Raji (cell line): ENCODE results near the gene SNTA1.
A peak's percentile ranks its signal among the peaks of the same experiment; 100 is the strongest.

Experiments
- POLR2A ChIP-seq: IDR thresholded peaks from 2 replicates; pipeline ENCODE4 v1.6.1; 2011; ENCODE audit warnings: low read depth, low read length, control low read depth; ENCODE audit not compliant: insufficient read depth

The SNTA1 gene

DNA sequence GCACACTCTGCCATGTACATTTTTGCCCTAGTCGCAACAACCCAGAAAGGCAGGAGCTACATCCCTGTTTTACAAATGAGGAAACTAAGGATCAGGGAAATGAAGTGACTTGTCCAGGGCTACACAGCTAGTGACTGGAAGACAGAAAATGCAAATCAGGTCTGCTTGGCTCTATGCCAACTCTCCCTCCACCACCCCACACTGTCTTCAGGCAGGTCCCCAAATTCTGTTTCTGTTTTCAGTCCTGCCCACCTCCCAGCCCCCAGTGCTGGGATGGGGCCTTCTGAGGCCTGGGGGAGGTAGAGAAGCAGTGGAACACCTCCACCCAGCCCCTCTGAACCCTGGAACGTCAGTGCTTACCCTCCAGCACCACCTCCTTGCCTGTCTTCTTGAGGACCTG lies 5.1 kb downstream of the SNTA1 start:
- no peak for TF ChIP-seq POLR2A

DNA sequence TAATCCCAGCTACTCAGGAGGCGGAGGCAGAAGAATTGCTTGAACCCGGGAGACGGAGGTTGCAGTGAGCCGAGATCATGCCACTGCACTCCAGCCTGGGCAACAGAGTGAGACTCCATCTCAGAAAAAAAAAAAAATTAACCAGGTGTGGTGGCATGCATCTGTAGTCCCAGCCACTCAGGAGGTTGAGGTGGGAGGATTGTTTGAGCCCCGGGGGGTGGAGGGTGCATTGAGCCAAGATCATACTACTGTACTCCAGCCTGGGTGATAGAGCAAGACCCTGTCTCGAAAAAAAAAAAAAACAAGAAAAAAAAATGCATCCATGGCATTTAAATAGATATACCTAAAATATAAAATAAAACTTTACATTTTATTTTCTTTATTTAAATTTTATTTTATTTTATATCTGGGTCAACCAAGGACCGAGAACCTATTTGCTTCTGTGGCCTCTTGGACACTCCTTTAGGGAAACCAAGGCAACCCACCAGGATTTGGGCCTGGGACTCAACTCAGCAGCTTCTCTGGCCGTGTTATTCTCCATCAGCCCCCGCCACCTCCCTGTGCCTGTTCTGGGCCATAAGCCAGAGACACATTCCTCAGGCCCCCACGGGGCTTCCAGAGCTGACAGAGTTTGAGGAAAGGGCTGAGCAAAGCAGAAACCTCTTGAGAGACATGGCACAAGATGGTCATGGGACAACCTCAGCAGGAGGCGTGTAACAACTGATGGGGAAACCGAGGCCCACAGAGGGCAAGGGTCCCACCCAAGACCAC lies 6.2 kb downstream of the SNTA1 start:
- TF ChIP-seq POLR2A = no peak

DNA sequence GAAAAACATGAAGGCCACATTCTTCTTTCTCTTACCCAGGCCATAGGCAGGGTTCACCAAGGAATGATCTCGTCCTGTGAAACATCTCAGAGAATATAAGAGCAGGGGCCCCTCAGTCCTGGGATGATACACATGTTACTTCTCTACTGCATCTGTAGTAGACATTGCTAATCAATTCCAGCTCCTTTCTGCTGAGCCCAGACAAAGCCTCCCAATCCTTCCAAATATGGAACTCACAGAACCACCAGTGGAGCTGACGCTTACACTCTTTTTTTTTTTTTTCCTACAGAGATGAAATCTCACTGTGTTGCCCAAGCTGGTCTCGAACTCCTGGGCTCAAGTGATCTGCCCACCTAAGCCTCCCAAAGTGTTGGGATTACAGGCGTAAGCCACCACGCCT lies 9.1 kb downstream of the SNTA1 start:
- no peak for TF ChIP-seq POLR2A

DNA sequence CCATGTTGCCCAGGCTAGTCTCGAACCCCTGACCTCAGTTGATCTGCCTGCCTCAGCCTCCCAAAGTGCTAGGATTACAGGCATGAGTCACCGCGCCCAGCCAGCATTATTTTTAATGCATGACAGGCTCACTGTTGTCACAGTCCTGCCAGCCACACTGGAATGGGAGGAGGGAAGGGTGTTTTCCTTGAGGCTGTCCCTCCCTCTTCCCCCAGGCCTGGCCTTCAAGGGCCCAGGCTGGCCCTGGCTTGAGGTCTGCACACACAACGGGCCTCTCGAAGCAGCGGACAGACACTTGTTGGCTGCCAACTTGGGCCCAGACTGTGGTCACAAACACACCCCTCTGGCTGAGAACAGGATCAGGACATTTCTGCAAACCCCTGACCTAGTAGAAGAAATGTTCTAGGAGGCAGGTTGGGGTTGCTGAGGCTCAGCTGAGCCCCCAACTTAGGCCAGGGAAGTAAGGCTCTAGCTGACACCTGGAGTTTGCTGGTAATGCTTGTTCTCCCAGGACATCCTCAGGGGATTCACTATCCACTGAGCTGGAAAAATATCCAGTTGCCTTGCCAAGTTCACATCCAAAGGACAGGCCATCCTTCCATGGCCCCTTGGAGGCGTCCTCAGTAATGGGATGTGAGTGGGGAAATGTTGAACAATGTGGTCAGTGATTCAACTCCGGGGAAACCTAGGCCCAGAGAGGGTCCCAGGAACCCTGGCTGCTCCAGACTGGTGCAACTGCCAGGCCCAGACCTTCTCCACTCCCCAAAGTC lies 9.9 kb downstream of the SNTA1 start:
- TF ChIP-seq POLR2A = no peak

DNA sequence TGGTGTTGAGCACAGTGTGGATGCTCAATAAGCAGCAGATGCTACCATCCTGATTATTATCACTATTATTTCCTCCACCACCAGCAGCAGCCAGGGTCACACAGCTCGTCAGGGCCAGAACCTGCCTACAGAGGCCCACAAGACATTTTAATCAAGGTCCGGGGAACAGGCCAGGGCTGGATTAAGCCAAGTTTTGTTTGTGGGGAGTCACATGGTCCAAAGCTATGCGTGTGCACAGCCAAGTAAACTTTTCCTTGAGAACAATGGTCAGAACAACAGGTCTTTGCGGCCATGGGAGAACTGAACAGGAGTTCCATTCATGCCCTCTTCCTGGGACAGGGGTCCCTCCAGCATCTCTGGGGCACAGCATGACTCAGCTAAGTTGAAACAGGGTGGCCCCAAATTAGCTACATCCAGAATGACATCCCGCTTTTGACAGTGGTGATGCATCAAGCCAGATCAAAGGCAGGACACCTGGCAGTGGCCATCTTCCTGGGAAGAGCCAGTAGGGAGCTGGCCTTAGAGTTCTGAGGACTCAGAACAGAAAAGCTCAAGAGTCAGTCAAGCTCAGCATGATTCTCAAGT lies 11.7 kb downstream of the SNTA1 start:
- TF ChIP-seq POLR2A = no peak

DNA sequence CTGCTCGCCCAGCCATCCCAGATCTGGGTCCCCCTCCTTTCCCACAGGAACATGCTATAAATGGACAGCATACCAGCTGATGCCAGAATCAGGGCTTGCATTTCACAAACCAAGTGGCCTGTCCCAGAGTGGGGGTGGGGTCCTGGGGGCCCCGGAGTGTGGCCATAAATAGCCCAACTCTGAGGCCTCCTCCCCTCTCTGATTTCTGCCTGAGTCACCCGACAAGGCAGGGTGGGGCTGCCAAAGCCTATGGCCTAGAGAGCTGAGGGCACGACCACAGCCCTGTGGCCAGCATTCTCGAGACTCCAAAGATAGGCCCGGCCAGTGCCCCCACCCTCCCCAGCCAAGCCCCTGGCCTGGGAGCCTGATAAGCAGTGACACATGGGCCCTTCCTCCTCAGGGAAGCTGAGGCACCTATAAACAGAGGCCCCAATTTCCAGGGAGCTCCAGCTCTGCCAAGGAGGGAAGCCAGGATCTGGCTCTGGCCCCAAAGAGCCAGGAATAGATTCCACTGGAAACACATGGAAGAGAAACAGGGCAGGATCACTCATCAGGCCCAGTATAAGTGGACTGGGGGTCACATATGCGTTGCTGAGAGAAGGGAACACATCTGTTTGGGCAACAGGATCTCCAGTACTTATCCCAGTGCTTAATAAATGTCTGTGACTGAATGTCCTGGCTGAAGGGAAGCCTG lies 20.3 kb downstream of the SNTA1 start:
- no peak for TF ChIP-seq POLR2A

DNA sequence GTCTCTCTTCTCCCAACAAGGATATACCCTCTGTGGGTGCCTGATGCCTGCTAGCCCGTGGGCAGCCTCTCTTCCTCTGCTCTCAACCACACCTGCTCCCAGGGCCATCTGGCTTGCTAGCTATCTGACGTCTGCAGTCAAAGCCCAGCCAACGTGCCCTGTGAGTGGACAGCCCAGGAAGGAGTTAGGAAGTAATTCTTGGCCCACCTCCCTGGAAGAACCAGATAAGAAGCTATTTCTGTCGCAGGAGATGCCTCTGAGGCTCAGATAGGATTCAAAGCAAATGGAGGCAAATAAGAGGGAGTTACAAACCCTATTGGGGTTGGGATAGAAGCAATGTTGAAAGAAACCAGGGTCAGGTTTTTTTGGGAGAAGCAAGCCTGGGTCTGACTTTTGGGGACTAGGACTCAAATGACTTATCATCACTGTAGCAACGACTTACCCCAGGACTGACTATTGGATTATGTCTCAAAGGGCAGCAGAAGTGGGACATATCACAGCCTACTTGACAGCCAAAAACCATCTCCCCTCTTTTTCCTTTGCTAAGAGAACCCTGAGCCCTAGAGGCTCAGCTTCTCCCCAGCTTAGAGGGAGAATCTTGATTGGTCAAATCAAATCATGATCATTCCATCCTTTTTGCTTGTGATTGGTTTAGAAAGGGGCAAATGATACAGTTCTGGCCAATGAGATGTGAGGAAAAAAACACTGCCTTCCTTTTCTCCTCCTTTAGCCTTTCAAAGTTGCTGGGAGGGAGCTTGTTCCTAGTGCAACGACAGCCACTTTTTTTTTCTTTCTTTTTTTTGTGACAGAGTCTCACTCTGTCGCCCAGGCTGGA lies 24.2 kb downstream of the SNTA1 start:
- no peak for TF ChIP-seq POLR2A

DNA sequence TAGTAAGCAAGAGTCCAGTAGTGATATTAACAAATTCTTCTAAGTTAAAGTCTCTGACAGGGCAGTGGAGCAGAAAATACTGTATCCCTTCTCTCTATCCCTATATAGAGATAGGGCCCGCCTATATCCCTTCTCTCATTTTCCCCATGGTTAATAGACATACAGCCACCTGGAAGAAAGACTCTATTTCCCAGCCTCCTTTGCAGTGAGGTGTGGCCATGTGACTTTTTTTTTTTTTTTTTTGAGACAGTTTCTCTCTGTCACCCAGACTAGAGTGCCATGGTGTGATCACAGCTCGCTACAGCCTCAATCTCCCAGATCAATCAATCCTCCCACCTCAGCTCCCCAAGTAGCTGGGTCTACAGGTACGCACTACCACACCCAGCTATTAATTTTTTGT lies 25.5 kb downstream of the SNTA1 start:
- no peak for TF ChIP-seq POLR2A

DNA sequence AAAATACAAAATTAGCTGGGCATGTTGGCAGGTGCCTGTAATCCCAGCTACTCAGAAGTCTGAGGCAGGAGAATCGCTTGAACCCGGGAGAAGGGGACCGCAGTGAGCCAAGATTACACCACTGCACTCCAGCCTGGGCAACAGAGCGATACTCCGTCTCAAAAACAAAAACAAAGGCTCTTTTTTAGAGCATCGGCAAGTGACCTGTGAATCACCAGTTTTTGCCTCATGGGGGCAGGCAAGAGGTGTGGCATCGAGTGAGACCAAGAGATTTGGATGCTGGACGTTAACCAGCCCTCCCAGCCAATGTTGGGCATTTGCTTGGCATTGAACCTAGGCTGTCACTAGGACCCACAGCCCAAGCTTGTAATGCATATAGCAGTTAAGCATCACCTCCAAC lies 27.6 kb downstream of the SNTA1 start:
- no peak for TF ChIP-seq POLR2A

DNA sequence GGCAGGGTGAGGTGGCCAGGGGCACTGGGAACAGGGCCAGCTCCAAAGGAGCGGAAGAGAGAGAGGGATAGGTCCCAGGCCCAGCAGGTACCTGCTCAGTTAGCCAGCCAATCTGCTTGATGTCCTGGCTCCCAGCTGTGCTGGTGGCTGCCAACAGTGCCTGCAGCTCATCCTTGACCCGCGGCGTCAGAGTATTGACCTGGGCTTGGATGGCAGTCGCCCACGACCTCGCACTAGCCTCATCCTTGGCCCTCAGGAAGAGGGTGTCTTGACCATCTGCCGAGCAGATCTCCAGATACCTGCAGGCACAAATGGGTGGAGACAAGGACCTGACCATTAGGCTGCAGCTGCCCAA lies 31.1 kb downstream of the SNTA1 start:
- TF ChIP-seq POLR2A = no peak

DNA sequence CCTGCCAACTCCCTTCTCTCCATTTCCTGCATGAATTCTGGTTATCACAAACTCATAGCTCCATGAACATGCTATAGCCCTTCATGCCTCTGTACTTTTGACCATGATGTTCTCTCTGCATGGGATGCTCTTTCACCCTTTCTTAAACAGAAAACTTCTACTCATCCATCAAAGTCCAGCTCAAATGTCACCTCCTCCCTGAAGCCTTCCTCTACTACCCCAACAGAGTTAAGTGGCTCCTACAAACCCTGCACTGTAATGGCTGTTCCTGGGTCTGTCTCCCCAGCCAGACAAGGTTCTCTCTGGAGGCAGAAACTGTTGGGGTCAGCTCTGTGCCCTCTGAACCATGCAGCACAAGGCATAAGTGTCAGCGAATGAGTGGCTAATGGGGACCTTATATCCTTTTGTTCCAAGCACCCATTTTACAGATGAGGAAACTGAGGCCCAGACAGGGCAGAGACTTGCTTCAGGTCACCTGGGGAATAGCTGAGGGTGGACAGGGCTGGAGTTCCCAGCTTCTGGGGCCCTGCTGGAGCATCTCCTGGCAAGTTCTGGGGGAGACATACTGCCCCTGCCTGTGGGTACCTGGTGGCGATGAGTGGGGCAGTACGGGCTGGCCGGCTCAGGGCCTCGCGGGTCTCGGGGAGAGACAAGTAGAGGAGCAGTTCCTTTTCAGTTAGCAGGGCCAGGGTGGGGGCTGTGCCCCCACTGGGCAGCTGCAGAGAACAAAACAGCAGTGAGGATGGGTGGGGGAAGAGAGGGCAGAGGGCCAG lies 31.7 kb downstream of the SNTA1 start:
- TF ChIP-seq POLR2A = no peak

DNA sequence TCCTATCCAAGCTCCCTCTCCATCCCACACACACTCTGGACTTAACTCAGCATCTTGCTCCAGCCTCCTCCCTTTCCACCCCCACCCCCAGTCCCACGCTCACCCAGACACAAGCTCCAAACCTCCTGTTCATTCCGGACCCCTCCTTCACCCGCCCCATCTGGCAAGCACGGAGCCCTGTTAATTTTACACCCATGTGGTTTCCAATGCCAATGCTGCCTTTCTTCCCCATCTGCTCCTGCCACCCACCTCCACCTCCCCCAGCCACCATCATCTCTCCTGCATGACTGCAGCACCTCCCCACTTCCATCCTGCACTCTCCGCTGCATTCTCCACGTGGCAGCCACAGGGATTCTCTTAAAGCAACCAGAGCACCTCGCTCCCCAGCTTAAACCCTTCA lies 32.3 kb downstream of the SNTA1 start:
- no peak for TF ChIP-seq POLR2A

DNA sequence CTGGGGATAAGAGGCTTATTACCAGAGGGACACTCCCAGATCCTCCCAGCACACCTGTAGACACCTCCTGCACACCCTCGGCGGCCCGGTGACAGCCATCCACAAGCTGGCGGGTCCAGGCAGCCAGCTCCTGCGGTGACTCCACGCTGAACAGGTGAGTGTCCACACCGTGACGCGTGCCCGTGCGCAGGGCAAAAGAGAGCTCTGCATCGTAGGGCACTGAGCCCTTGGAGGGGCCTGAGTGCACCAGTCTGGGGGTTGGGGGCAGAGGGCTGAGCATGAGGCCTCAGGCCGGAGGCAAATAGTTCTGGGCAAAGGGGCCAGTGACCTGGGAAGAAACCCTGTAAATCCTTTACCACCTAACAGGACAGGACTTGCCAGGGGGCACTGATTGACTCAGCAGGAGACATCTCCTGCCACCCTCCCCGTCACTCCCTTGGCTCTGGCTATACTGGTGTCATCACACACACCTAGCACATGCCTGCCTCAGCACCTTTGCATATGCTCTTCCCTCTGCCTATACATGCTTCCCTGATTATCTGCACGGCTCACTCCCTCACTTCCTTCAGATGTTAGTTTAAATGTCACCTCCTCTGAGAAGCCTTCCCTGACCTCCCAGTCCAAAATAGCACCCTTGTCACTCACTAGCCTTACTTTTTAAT lies 33.4 kb downstream of the SNTA1 start:
- TF ChIP-seq POLR2A = no peak

DNA sequence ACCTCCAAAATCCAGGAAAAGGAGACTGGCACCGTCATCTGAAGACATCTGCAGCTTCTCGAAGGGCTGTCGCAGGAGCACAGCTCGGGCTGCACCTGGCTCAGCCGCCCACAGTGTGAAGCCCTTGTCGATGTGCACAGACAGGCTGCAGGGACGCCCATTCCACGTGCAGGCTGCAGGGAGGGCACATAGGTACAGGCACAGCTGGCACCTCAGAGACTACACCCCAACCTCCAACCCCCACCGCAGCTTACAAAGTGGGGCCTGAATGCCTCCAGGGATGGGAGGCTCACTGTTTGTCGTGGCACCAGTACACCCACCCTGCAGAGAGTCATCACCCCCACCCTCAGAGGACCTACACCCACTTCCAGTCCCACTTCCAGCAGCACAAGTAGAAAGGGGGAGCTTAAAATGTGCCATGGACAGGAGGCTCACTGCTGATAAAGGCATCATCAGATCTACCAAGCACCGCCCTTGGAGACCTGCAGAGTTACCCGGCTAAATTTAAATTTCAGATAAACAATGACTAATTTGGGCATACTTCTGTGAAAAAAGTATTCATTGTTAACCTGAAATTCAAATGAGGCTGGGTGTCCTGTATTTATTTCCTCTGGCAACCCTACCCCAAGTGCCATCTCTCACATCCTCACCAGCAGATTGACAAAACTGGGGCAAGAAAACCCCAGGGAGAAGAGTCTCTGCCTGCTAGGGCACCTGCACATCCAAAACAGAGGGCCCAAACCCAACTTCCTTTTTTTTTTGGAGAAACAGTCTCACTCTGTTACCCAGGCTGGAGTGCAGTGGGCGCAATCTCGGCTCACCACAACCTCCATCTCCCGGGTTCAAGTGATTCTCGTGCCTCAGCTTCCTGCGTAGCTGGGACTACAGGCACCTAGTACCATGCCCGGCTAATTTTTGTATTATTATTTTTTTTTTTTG lies 34.6 kb downstream of the SNTA1 start:
- TF ChIP-seq POLR2A = 0 out of 2 replicates have a peak, but pooled peaks have one; percentile 26
